ENCODE measurements around the gene KIF26A.
"Not testable (repeated sequence)": the region's sequence is repeated elsewhere in the genome, so short reads cannot be mapped to it uniquely, and the experiment has no call there.

The KIF26A gene

DNA sequence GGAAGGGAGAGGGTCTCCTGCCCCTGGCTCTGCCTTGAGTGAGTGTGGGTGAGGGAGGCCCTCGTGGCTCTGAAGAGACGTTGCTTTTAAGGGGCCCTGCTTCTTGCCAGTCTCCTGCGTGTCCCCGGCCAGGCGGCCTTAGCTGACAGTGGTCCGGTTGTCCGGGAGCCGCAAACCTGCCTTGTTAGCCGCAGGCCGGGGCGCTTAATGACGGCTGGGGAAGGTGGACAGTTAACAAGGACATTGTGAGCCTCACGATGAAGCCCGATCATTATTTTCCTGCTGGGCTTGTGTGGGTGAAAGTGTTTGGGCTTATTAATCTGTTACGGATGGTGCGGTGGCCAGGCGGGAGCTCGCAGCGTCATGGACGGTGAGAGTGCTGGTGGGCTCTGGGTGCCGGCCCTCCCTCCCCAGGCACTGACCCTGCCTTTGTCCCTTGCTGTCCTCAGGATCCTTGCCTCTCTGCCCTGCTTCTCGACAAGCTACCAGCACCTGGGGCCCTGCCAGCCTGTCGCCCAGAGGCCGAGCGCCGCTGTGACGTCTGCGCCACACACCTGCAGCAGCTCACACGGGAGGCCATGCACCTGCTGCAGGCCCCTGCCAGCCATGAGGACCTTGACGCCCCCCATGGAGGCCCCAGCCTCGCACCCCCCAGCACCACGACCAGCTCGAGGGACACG lies 13.3 kb downstream of the KIF26A start:
- no peak overlapping the region for H3K9ac ChIP-seq (ENCODE audit: low read length)
- no peaks in the 10 kb centered on the region for H3K4me1 ChIP-seq (ENCODE audit: low read length)
- H3K36me3 ChIP-seq (replicated peaks; ENCODE audit: insufficient read depth, low read length) = no peaks in the 10 kb centered on the region
- H3F3A ChIP-seq (ENCODE audit: insufficient read depth, low read length) = no peaks in the 10 kb centered on the region
- H3K9me2 ChIP-seq (replicated peaks; ENCODE audit: insufficient read depth, low read length) = no peaks in the 10 kb centered on the region
- H3K27ac ChIP-seq (ENCODE audit: low read length) = no peak overlapping the region
- H3K79me2 ChIP-seq (ENCODE audit: low read length) = no peaks in the 10 kb centered on the region
- H2AFZ ChIP-seq (ENCODE audit: low read length) = no peak overlapping the region
- no peaks in the 10 kb centered on the region for H4K20me1 ChIP-seq (ENCODE audit: insufficient read depth, low read length)
- DNase-seq = no peak
- no peak overlapping the region for H3K4me3 ChIP-seq (ENCODE audit: low read length)
- TF ChIP-seq EZH2phosphoT487 (IDR thresholded peaks at IDR 0.05; ENCODE audit: low read length) (no peak), EZH2 (optimal IDR thresholded peaks at IDR 0.05; ENCODE audit: low read depth, low read length) (no peak)
- TF ChIP-seq, protein P1, sequence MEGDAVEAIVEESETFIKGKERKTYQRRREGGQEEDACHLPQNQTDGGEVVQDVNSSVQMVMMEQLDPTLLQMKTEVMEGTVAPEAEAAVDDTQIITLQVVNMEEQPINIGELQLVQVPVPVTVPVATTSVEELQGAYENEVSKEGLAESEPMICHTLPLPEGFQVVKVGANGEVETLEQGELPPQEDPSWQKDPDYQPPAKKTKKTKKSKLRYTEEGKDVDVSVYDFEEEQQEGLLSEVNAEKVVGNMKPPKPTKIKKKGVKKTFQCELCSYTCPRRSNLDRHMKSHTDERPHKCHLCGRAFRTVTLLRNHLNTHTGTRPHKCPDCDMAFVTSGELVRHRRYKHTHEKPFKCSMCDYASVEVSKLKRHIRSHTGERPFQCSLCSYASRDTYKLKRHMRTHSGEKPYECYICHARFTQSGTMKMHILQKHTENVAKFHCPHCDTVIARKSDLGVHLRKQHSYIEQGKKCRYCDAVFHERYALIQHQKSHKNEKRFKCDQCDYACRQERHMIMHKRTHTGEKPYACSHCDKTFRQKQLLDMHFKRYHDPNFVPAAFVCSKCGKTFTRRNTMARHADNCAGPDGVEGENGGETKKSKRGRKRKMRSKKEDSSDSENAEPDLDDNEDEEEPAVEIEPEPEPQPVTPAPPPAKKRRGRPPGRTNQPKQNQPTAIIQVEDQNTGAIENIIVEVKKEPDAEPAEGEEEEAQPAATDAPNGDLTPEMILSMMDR (IDR thresholded peaks at IDR 0.05; ENCODE audit: low read length) = no peak
- H3K9me3 ChIP-seq (replicated peaks; ENCODE audit: insufficient read depth, low read length) = no peaks in the 10 kb centered on the region
- H3K27me3 ChIP-seq (replicated peaks; ENCODE audit: insufficient read depth, low read length) = peaks cover 9% of the 10 kb centered on the region; the same call in 1 of the 2 replicates
- no peak overlapping the region for H3K4me2 ChIP-seq (ENCODE audit: low read depth, low read length)

DNA sequence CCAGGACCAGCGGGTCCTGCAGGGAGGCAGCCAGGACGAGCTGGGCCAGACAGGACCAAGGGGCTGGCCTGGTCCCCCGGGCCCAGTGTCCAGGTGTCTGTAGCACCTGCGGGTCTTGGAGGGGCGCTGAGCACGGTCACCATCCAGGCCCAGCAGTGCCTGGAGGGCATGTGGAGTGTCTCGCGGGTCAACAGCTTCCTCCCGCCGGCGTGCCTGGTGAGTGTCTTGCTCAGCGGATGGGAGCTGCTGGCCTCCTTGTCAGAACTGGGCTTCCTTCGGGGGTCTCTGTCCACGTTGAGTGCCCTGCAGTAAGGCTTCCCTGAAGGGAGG lies 13.8 kb downstream of the KIF26A start:
- Histone ChIP-seq H3F3A (ENCODE audit: insufficient read depth, low read length) (no peaks in the 10 kb centered on the region), H3K27me3 (replicated peaks; ENCODE audit: insufficient read depth, low read length) (peaks cover 9% of the 10 kb centered on the region; the same call in 1 of the 2 replicates), H3K36me3 (replicated peaks; ENCODE audit: insufficient read depth, low read length) (no peaks in the 10 kb centered on the region), H3K4me3 (ENCODE audit: low read length) (no peak overlapping the region), H3K9me3 (replicated peaks; ENCODE audit: insufficient read depth, low read length) (no peaks in the 10 kb centered on the region), H3K4me2 (ENCODE audit: low read depth, low read length) (no peak overlapping the region), H3K27ac (ENCODE audit: low read length) (no peak overlapping the region), H3K9me2 (replicated peaks; ENCODE audit: insufficient read depth, low read length) (no peaks in the 10 kb centered on the region), H3K9ac (ENCODE audit: low read length) (no peak overlapping the region), H3K79me2 (ENCODE audit: low read length) (no peaks in the 10 kb centered on the region), H2AFZ (ENCODE audit: low read length) (no peak overlapping the region), H4K20me1 (ENCODE audit: insufficient read depth, low read length) (no peaks in the 10 kb centered on the region), H3K4me1 (ENCODE audit: low read length) (no peaks in the 10 kb centered on the region)
- DNase-seq = no peak
- TF ChIP-seq EZH2phosphoT487 (IDR thresholded peaks at IDR 0.05; ENCODE audit: low read length) = no peak
- TF ChIP-seq, protein P1 (IDR thresholded peaks at IDR 0.05; ENCODE audit: low read length) = no peak
- TF ChIP-seq EZH2 (optimal IDR thresholded peaks at IDR 0.05; ENCODE audit: low read depth, low read length) = no peak

DNA sequence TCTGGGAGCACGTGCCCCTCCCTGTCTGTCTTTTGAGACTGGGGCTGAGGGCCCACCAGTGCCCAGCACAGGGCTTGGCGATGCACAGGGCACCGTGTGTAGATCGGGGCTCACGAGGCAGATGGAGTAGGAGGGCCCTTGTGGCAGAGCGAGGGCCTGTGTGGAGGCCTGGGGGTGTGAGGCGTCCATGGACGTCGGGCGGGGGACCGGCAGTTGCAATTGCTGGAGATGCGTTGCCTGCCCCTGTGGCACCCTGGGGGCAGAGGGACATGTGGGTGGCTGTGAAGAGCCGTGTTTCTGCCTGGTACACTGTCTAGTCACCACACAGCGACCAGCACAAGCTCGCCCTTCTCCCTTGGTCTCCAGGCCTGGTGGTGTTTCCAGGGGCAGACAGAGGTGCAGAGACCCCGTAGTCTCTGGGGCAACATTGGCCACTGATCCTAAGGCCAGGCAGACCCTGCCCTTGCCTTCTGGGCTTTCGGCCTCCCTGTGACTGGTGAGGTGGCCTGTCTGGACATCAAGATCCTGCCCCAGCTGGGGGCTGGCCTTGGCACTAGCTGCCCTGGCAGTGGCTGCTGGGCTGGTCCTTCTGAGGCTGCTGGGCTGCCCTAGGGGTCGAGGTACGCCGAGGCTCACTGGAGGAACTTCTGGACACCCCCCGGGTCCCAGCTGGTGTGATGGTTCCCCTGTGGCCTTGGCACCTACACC lies 14.5 kb downstream of the KIF26A start:
- H3K4me2 ChIP-seq (ENCODE audit: low read depth, low read length) = no peak overlapping the region
- no peaks in the 10 kb centered on the region for H3K36me3 ChIP-seq (replicated peaks; ENCODE audit: insufficient read depth, low read length)
- H3K4me1 ChIP-seq (ENCODE audit: low read length) = no peaks in the 10 kb centered on the region
- no peaks in the 10 kb centered on the region for H3K79me2 ChIP-seq (ENCODE audit: low read length)
- H3K27me3 ChIP-seq (replicated peaks; ENCODE audit: insufficient read depth, low read length) = peaks cover 9% of the 10 kb centered on the region; the same call in 1 of the 2 replicates
- H3K27ac ChIP-seq (ENCODE audit: low read length) = no peak overlapping the region
- no peaks in the 10 kb centered on the region for H4K20me1 ChIP-seq (ENCODE audit: insufficient read depth, low read length)
- H2AFZ ChIP-seq (ENCODE audit: low read length) = no peak overlapping the region
- H3K9ac ChIP-seq (ENCODE audit: low read length) = no peak overlapping the region
- no peaks in the 10 kb centered on the region for H3K9me3 ChIP-seq (replicated peaks; ENCODE audit: insufficient read depth, low read length)
- no peak for DNase-seq
- H3K4me3 ChIP-seq (ENCODE audit: low read length) = no peak overlapping the region
- no peaks in the 10 kb centered on the region for H3K9me2 ChIP-seq (replicated peaks; ENCODE audit: insufficient read depth, low read length)
- H3F3A ChIP-seq (ENCODE audit: insufficient read depth, low read length) = no peaks in the 10 kb centered on the region
- TF ChIP-seq EZH2 (optimal IDR thresholded peaks at IDR 0.05; ENCODE audit: low read depth, low read length) = no peak
- TF ChIP-seq, protein P1 (IDR thresholded peaks at IDR 0.05; ENCODE audit: low read length) = no peak
- TF ChIP-seq EZH2phosphoT487 (IDR thresholded peaks at IDR 0.05; ENCODE audit: low read length) = no peak

DNA sequence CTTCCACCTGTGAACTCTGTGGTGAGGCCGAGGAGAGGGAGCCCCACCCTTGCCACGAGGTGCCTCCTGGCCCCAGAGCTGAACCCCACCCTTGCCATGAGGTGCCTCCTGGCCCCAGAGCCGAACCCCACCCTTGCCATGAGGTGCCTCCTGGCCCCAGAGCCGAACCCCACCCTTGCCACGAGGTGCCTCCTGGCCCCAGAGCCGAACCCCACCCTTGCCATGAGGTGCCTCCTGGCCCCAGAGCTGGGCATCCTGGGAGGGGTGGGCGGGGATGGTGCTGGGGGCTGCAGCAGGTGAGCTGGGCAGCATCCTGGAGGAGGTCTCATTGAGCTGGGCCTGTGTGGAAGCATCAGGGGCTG lies 15.0 kb downstream of the KIF26A start:
- not testable (repeated sequence) for H3K9me2 ChIP-seq (replicated peaks; ENCODE audit: insufficient read depth, low read length); H4K20me1 ChIP-seq (ENCODE audit: insufficient read depth, low read length); H3K27me3 ChIP-seq (replicated peaks; ENCODE audit: insufficient read depth, low read length); H3K79me2 ChIP-seq (ENCODE audit: low read length); H3K27ac ChIP-seq (ENCODE audit: low read length); H3K36me3 ChIP-seq (replicated peaks; ENCODE audit: insufficient read depth, low read length); H3K9me3 ChIP-seq (replicated peaks; ENCODE audit: insufficient read depth, low read length); H3K4me1 ChIP-seq (ENCODE audit: low read length); H3K4me2 ChIP-seq (ENCODE audit: low read depth, low read length); H2AFZ ChIP-seq (ENCODE audit: low read length); H3F3A ChIP-seq (ENCODE audit: insufficient read depth, low read length); H3K9ac ChIP-seq (ENCODE audit: low read length); H3K4me3 ChIP-seq (ENCODE audit: low read length); DNase-seq
